CD14-positive monocyte (primary cell): ENCODE measurements around the gene GDPGP1. TPM values are rescaled to one million over a fixed set of nuclear protein-coding genes. Genes with fewer than 3 reads are reported as not detected.
"Not testable (repeated sequence)": the region's sequence is repeated elsewhere in the genome, so short reads cannot be mapped to it uniquely, and the experiment has no call there.

ENCODE experiments used
- DNase-seq, 3 donors: peaks; one replicate each; pipeline ENCODE4 v3.0.0-alpha.2; 2011 to 2022
- H2AFZ ChIP-seq: 2 replicates; pipeline ENCODE4 v1.6.0; 2012; ENCODE audit warnings: mild to moderate bottlenecking, low read depth, low read length, inconsistent platforms; ENCODE audit not compliant: insufficient read depth, poor library complexity, severe bottlenecking
- H3K27ac ChIP-seq, 2 donors: 1 replicate in 1 of 2; 2 replicates in 1 of 2; pipeline ENCODE4 v1.5.1; 2012 to 2013; ENCODE audit warnings: low read length in 2 of 2, control low read depth in 1 of 2, inconsistent platforms in 1 of 2, low read depth in 1 of 2, mild to moderate bottlenecking in 1 of 2
- H3K27me3 ChIP-seq, 2 donors: one replicate each; pipeline versions ENCODE4 v1.6.0 to v1.6.1; 2011 to 2013; ENCODE audit warnings: low read length in 2 of 2; ENCODE audit not compliant: control insufficient read depth in 2 of 2, insufficient read depth in 2 of 2
- H3K36me3 ChIP-seq, 2 donors: replicated peaks in 1 of 2; 1 replicate in 1 of 2; 2 replicates in 1 of 2; pipeline versions ENCODE4 v1.5.1 to v1.6.1; 2012 to 2013; ENCODE audit warnings: low read length in 2 of 2, control low read depth in 1 of 2, inconsistent platforms in 1 of 2, mild to moderate bottlenecking in 1 of 2; ENCODE audit not compliant: insufficient read depth in 2 of 2, control insufficient read depth in 1 of 2
- H3K4me1 ChIP-seq, 2 donors: 1 replicate in 1 of 2; 2 replicates in 1 of 2; pipeline versions ENCODE4 v1.5.1 to v1.6.1; 2012 to 2013; ENCODE audit warnings: low read length in 2 of 2, control low read depth in 1 of 2, inconsistent platforms in 1 of 2, mild to moderate bottlenecking in 1 of 2, moderate library complexity in 1 of 2; ENCODE audit not compliant: insufficient read depth in 2 of 2, control insufficient read depth in 1 of 2
- H3K4me2 ChIP-seq: replicated peaks from 2 replicates; pipeline ENCODE3; 2012; ENCODE audit warnings: low read length, moderate library complexity, mild to moderate bottlenecking; ENCODE audit not compliant: poor library complexity, severe bottlenecking; ENCODE audit errors: extremely low read depth
- H3K4me3 ChIP-seq, 3 experiments: fragments of 200-600 bp in 1 of 3; sonication (generic) in 1 of 3; replicated peaks in 1 of 3; 1 replicate in 2 of 3; 2 replicates in 1 of 3; pipeline ENCODE4 v1.5.1; 2011 to 2013; ENCODE audit warnings: low read length in 3 of 3, mild to moderate bottlenecking in 3 of 3, control low read depth in 2 of 3, low read depth in 2 of 3, inconsistent platforms in 1 of 3, moderate library complexity in 1 of 3
- H3K79me2 ChIP-seq: 2 replicates; pipeline ENCODE4 v1.6.0; 2012; ENCODE audit warnings: mild to moderate bottlenecking, control low read depth, inconsistent platforms, low read length, moderate library complexity; ENCODE audit not compliant: insufficient read depth
- H3K9ac ChIP-seq: 2 replicates; pipeline ENCODE4 v1.6.0; 2017; ENCODE audit warnings: low read length, mild to moderate bottlenecking; ENCODE audit not compliant: insufficient read depth, poor library complexity, severe bottlenecking
- H3K9me3 ChIP-seq, 2 donors: replicated peaks in 1 of 2; 1 replicate in 1 of 2; 2 replicates in 1 of 2; pipeline versions ENCODE4 v1.5.1 to v1.6.1; 2012 to 2013; ENCODE audit warnings: low read length in 2 of 2, control low read depth in 1 of 2; ENCODE audit not compliant: control insufficient read depth in 1 of 2, insufficient read depth in 1 of 2
- H4K20me1 ChIP-seq: 2 replicates; pipeline ENCODE4 v1.6.0; 2012; ENCODE audit warnings: mild to moderate bottlenecking, low read length, control low read depth, moderate library complexity; ENCODE audit not compliant: insufficient read depth
- H3K27ac Mint-ChIP-seq, 7 donors: one replicate each; pipeline ENCODE4 v1.8.0; 2020; ENCODE audit warnings: mild to moderate bottlenecking in 7 of 7, mixed read lengths in 7 of 7, moderate library complexity in 6 of 7, inconsistent platforms in 2 of 7
- H3K27me3 Mint-ChIP-seq, 3 donors: one replicate each; pipeline ENCODE4 v1.8.0; 2021 to 2022; ENCODE audit warnings: low read depth in 3 of 3, mild to moderate bottlenecking in 3 of 3, mixed read lengths in 3 of 3, moderate library complexity in 3 of 3, inconsistent platforms in 1 of 3
- H3K36me3 Mint-ChIP-seq, 2 donors: one replicate each; pipeline ENCODE4 v1.8.0; 2020; ENCODE audit warnings: mixed read lengths in 2 of 2, inconsistent platforms in 1 of 2, mild to moderate bottlenecking in 1 of 2
- H3K4me1 Mint-ChIP-seq: one replicate; pipeline ENCODE4 v1.8.0; 2020; ENCODE audit warnings: mild to moderate bottlenecking, mixed read lengths
- H3K4me3 Mint-ChIP-seq, 2 donors: one replicate each; pipeline ENCODE4 v1.8.0; 2020; ENCODE audit warnings: mild to moderate bottlenecking in 2 of 2, mixed read lengths in 2 of 2, moderate library complexity in 1 of 2
- H3K9me3 Mint-ChIP-seq, 7 donors: one replicate each; pipeline ENCODE4 v1.8.0; 2020 to 2022; ENCODE audit warnings: mixed read lengths in 7 of 7, mild to moderate bottlenecking in 6 of 7, moderate library complexity in 6 of 7, inconsistent platforms in 2 of 7
- CTCF ChIP-seq: fragments of 200-600 bp; IDR thresholded peaks from one replicate; pipeline ENCODE4 v1.8.0; 2022; ENCODE audit warnings: antibody characterized with exemption, mild to moderate bottlenecking
- WGBS: methylation state at CpG from one replicate; pipeline ENCODE4 v1.1.5; 2013; ENCODE audit warnings: missing lambda C conversion rate; ENCODE audit not compliant: insufficient coverage; 5-methylcytosine and 5-hydroxymethylcytosine counted together
- intact Hi-C, 2 donors: fragments of 100-400 bp; cut with micrococcal nuclease; formaldehyde crosslinking; loops; one replicate each; pipeline versions ENCODE4 v1.15.0 to v1.15.1; 2023
- polyA plus RNA-seq, 3 donors: library from polyadenylated mRNA; depleted of rRNA in 1 of 3; unstranded in 2 of 3; stranded (reverse) in 1 of 3; fragments of 300-500 nt in 2 of 3; fragments of >200 nt in 1 of 3; fragmentation: Illumina TruSeq in 2 of 3; gene quantifications; 1 replicate in 2 of 3; 2 replicates in 1 of 3; pipeline ENCODE4 v1.2.3, GENCODE V29; 2012 to 2021

Gene GDPGP1
- polyA plus RNA-seq, 3 donors, result 0.53 to 3.3 (median 0.91) TPM

GRCh38 chr15:90280743-90281142 lies 46.7 kb downstream of the GDPGP1 start:
- not testable (repeated sequence) for H3K27ac Mint-ChIP-seq, H3K4me3 ChIP-seq, H3K27me3 Mint-ChIP-seq, H3K27me3 ChIP-seq, H2AFZ ChIP-seq, H3K4me3 Mint-ChIP-seq, H4K20me1 ChIP-seq, DNase-seq, H3K4me2 ChIP-seq, H3K27ac ChIP-seq, H3K9me3 ChIP-seq, H3K4me1 ChIP-seq, H3K79me2 ChIP-seq, H3K36me3 Mint-ChIP-seq, H3K9me3 Mint-ChIP-seq, H3K9ac ChIP-seq, H3K36me3 ChIP-seq, H3K4me1 Mint-ChIP-seq
- 80% methylated on average over 2 of the region's 5 CpGs for WGBS
- intact Hi-C loops, result loop anchor here in 1 of 2 donors (10.0 kb wide), 1 partner anchor 136 kb away; no protein-coding TSS in a partner anchor

- H3K9ac ChIP-seq, DNase-seq, H3K27me3 Mint-ChIP-seq, H3K27me3 ChIP-seq, H3K79me2 ChIP-seq, H4K20me1 ChIP-seq, H3K9me3 Mint-ChIP-seq, H3K36me3 Mint-ChIP-seq, H3K4me1 Mint-ChIP-seq, H3K27ac ChIP-seq, H3K4me2 ChIP-seq, H3K9me3 ChIP-seq, H3K4me3 Mint-ChIP-seq, H2AFZ ChIP-seq, H3K4me3 ChIP-seq, H3K36me3 ChIP-seq, H3K4me1 ChIP-seq: not testable (repeated sequence)
- peak overlapping the region in 2 of 7 donors; percentile 43 to 54 for H3K27ac Mint-ChIP-seq
- intact Hi-C loops, result loop anchor here in 1 of 2 donors (10.0 kb wide), 1 partner anchor 137 kb away; no protein-coding TSS in a partner anchor
- 83% methylated on average over 3 of the region's 6 CpGs for WGBS
Observed at GRCh38 chr15:90281637-90282036, 47.6 kb downstream of the GDPGP1 start.

- H3K9ac ChIP-seq, result no peak overlapping the region
- no peaks in the 10 kb centered on the region for H3K9me3 ChIP-seq
- no peak overlapping the region for H3K4me3 Mint-ChIP-seq
- DNase-seq, result peak in 1 of 3 donors; percentile 27
- intact Hi-C loops, result loop anchor here in 1 of 2 donors (10.0 kb wide), 1 partner anchor 142 kb away; no protein-coding TSS in a partner anchor
- H3K9me3 Mint-ChIP-seq, result no peaks in the 10 kb centered on the region
- TF ChIP-seq CTCF, result peak; percentile 57
- no peaks in the 10 kb centered on the region for H3K36me3 Mint-ChIP-seq
- H3K36me3 ChIP-seq, result no peaks in the 10 kb centered on the region
- H3K4me2 ChIP-seq, result no peak overlapping the region
- H3K4me1 Mint-ChIP-seq, result peaks cover 3% of the 10 kb centered on the region
- peaks cover 0 to 4% (median 0%) of the 10 kb centered on the region in 3 donors for H3K27me3 Mint-ChIP-seq
- no peak overlapping the region for H3K4me3 ChIP-seq
- H2AFZ ChIP-seq, result no peak overlapping the region
- H4K20me1 ChIP-seq, result no peaks in the 10 kb centered on the region
- no peaks in the 10 kb centered on the region for H3K27me3 ChIP-seq
- no peak overlapping the region for H3K27ac Mint-ChIP-seq
- H3K4me1 ChIP-seq, result peaks cover 0 to 4% of the 10 kb centered on the region in 2 donors
- no peak overlapping the region for H3K27ac ChIP-seq
- H3K79me2 ChIP-seq, result no peaks in the 10 kb centered on the region
Observed at GRCh38 chr15:90286678-90287077, 52.7 kb downstream of the GDPGP1 start.
